Fibroblast of lung (primary cell): ENCODE data around the gene NINL. TPM values are rescaled to one million over a fixed set of nuclear protein-coding genes. Genes with fewer than 3 reads are reported as not detected.

ENCODE experiments used
- DNase-seq, 2 donors: peaks; one replicate each; pipeline versions ENCODE4 v3.0.0 to v3.0.0-alpha.2; 2010; ENCODE audit warnings: low read depth in 2 of 2
- H2AFZ ChIP-seq: 2 replicates; pipeline ENCODE4 v1.5.1; 2012; ENCODE audit warnings: low read length, control low read depth, inconsistent platforms
- H3K27ac ChIP-seq: 2 replicates; pipeline ENCODE4 v1.5.1; 2011; ENCODE audit warnings: low read length, control low read depth; ENCODE audit not compliant: insufficient read depth
- H3K27me3 ChIP-seq: 2 replicates; pipeline ENCODE4 v1.5.1; 2011; ENCODE audit warnings: mild to moderate bottlenecking, low read length; ENCODE audit not compliant: control insufficient read depth, insufficient read depth
- H3K36me3 ChIP-seq: 2 replicates; pipeline ENCODE4 v1.5.1; 2011; ENCODE audit warnings: low read length; ENCODE audit not compliant: control insufficient read depth, insufficient read depth
- H3K4me1 ChIP-seq: 2 replicates; pipeline ENCODE4 v1.5.1; 2011; ENCODE audit warnings: low read length; ENCODE audit not compliant: control insufficient read depth, insufficient read depth; ENCODE audit errors: extremely low read depth
- H3K4me2 ChIP-seq: 2 replicates; pipeline ENCODE4 v1.5.1; 2011; ENCODE audit warnings: low read length, control low read depth; ENCODE audit not compliant: insufficient read depth; ENCODE audit errors: extremely low read depth
- H3K4me3 ChIP-seq, 4 experiments: fragments of 200-600 bp in 1 of 4; sonication (generic) in 1 of 4; replicated peaks in 1 of 4; 2 replicates each; pipeline ENCODE4 v1.5.1; 2011 to 2016; ENCODE audit warnings: low read length in 4 of 4, low read depth in 3 of 4, mild to moderate bottlenecking in 3 of 4, control low read depth in 2 of 4, inconsistent platforms in 1 of 4, mixed read lengths in 1 of 4; ENCODE audit not compliant: insufficient read depth in 1 of 4; ENCODE audit errors: control extremely low read depth in 1 of 4
- H3K79me2 ChIP-seq: 2 replicates; pipeline ENCODE4 v1.5.1; 2012; ENCODE audit warnings: mild to moderate bottlenecking, low read length, inconsistent platforms; ENCODE audit not compliant: control insufficient read depth, insufficient read depth
- H3K9ac ChIP-seq: 2 replicates; pipeline ENCODE4 v1.5.1; 2011; ENCODE audit warnings: mild to moderate bottlenecking, low read length, control low read depth; ENCODE audit not compliant: insufficient read depth
- H3K9me3 ChIP-seq: 2 replicates; pipeline ENCODE4 v1.5.1; 2012; ENCODE audit warnings: low read depth, low read length; ENCODE audit not compliant: control insufficient read depth, insufficient read depth
- H4K20me1 ChIP-seq: 2 replicates; pipeline ENCODE4 v1.5.1; 2011; ENCODE audit warnings: low read length; ENCODE audit not compliant: control insufficient read depth, insufficient read depth; ENCODE audit errors: extremely low read depth
- CTCF ChIP-seq, 2 donors: IDR thresholded peaks in 1 of 2; conservative IDR thresholded peaks in 1 of 2; 1 replicate in 1 of 2; 2 replicates in 1 of 2; pipeline ENCODE4 v1.5.1; 2011 to 2012; ENCODE audit warnings: low read length in 2 of 2, control low read depth in 1 of 2, inconsistent platforms in 1 of 2, low read depth in 1 of 2, mild to moderate bottlenecking in 1 of 2
- EZH2 ChIP-seq: IDR thresholded peaks from 2 replicates; pipeline ENCODE4 v1.5.1; 2012; ENCODE audit warnings: low read length, control low read depth, mild to moderate bottlenecking; ENCODE audit errors: missing control alignments
- polyA plus RNA-seq, 2 donors: library from polyadenylated mRNA; depleted of rRNA in 1 of 2; stranded (reverse) in 1 of 2; unstranded in 1 of 2; fragments of >200 nt; gene quantifications; 2 replicates each; pipeline ENCODE4 v1.2.1, GENCODE V29; 2011 to 2012; ENCODE audit warnings: missing spikeins in 1 of 2
- total RNA-seq: library from RNA; depleted of rRNA; stranded (reverse); fragments of >200 nt; gene quantifications from 2 replicates; pipeline ENCODE4 v1.2.1, GENCODE V29; 2014

The NINL gene
- total and polyA plus RNA-seq, 2 donors (not counting 1 experiment from before 2014, with no cell fraction given): 4.4 to 16.3 TPM

GRCh38 chr20:25549843-25550477 is 35.4 kb downstream of the NINL start:
- no peaks in the 10 kb centered on the region for H3K27me3 ChIP-seq
- H3K9ac ChIP-seq: no peak overlapping the region
- no peak overlapping the region for H2AFZ ChIP-seq
- H3K36me3 ChIP-seq: no peaks in the 10 kb centered on the region
- no peak overlapping the region for H3K4me3 ChIP-seq
- H3K27ac ChIP-seq: no peak overlapping the region
- no peaks in the 10 kb centered on the region for H3K79me2 ChIP-seq
- peak; percentile 67 to 76 for DNase-seq
- no peaks in the 10 kb centered on the region for H4K20me1 ChIP-seq
- TF ChIP-seq CTCF (conservative IDR thresholded peaks at IDR 0.05 in 1 of 2, IDR thresholded peaks at IDR 0.05 in 1 of 2; ENCODE audit: low read depth in 1 of 2, low read length in 2 of 2) (no peak), EZH2 (no peak)
- peaks cover 6% of the 10 kb centered on the region for H3K4me1 ChIP-seq
- no peaks in the 10 kb centered on the region for H3K9me3 ChIP-seq
- H3K4me2 ChIP-seq: no peak overlapping the region

- H4K20me1 ChIP-seq: no peaks in the 10 kb centered on the region
- no peaks in the 10 kb centered on the region for H3K9me3 ChIP-seq
- H3K4me2 ChIP-seq: peak overlapping the region; percentile 4
- peaks cover 8% of the 10 kb centered on the region for H3K4me1 ChIP-seq
- no peaks in the 10 kb centered on the region for H3K27me3 ChIP-seq
- H3K36me3 ChIP-seq: no peaks in the 10 kb centered on the region
- no peak overlapping the region for H3K4me3 ChIP-seq
- no peak for DNase-seq
- no peak overlapping the region for H3K9ac ChIP-seq
- H2AFZ ChIP-seq: no peak overlapping the region
- no peaks in the 10 kb centered on the region for H3K79me2 ChIP-seq
- TF ChIP-seq EZH2 (no peak), CTCF (conservative IDR thresholded peaks at IDR 0.05 in 1 of 2, IDR thresholded peaks at IDR 0.05 in 1 of 2; ENCODE audit: low read depth in 1 of 2, low read length in 2 of 2) (no peak)
- no peak overlapping the region for H3K27ac ChIP-seq
Observed at GRCh38 chr20:25549172-25549773, 36.1 kb downstream of the NINL start.

- Histone ChIP-seq H3K9ac (no peak overlapping the region), H3K9me3 (no peaks in the 10 kb centered on the region), H3K4me2 (no peak overlapping the region), H3K36me3 (no peaks in the 10 kb centered on the region), H3K27ac (no peak overlapping the region), H3K79me2 (no peaks in the 10 kb centered on the region), H3K4me1 (peaks cover 8% of the 10 kb centered on the region), H2AFZ (no peak overlapping the region), H3K4me3 (no peak overlapping the region), H4K20me1 (no peaks in the 10 kb centered on the region), H3K27me3 (no peaks in the 10 kb centered on the region)
- no peak for DNase-seq
- TF ChIP-seq CTCF (conservative IDR thresholded peaks at IDR 0.05 in 1 of 2, IDR thresholded peaks at IDR 0.05 in 1 of 2; ENCODE audit: low read depth in 1 of 2, low read length in 2 of 2) (no peak), EZH2 (no peak)
Observed at GRCh38 chr20:25548613-25549086, 36.7 kb downstream of the NINL start.
